Effector memory CD4-positive, alpha-beta T cell (primary cell): ENCODE measurements around the gene FBXL19.

Experiments
- DNase-seq, 3 donors: peaks; one replicate each; pipeline ENCODE4 v3.0.0-alpha.2; 2020
- H3K27ac ChIP-seq: 2 replicates; pipeline ENCODE4 v1.7.0; 2013; ENCODE audit warnings: mild to moderate bottlenecking, low read length, moderate library complexity; ENCODE audit not compliant: insufficient read depth, poor library complexity, severe bottlenecking
- H3K27me3 ChIP-seq: replicated peaks from 2 replicates; pipeline ENCODE4 v1.7.0; 2013; ENCODE audit warnings: mild to moderate bottlenecking, low read length; ENCODE audit not compliant: insufficient read depth, control insufficient read depth, poor library complexity, severe bottlenecking
- H3K36me3 ChIP-seq: 2 replicates; pipeline ENCODE4 v1.7.0; 2013; ENCODE audit warnings: mild to moderate bottlenecking, low read length, moderate library complexity; ENCODE audit not compliant: control insufficient read depth, insufficient read depth
- H3K4me1 ChIP-seq: 2 replicates; pipeline ENCODE4 v1.7.0; 2013; ENCODE audit warnings: low read length, mild to moderate bottlenecking; ENCODE audit not compliant: control insufficient read depth, insufficient read depth, poor library complexity, severe bottlenecking
- H3K4me3 ChIP-seq: 2 replicates; pipeline ENCODE4 v1.7.0; 2013; ENCODE audit warnings: low read length, low read depth, mild to moderate bottlenecking; ENCODE audit not compliant: insufficient read depth, poor library complexity, severe bottlenecking
- H3K9me3 ChIP-seq: 2 replicates; pipeline ENCODE4 v1.7.0; 2013; ENCODE audit warnings: mild to moderate bottlenecking, low read length, moderate library complexity; ENCODE audit not compliant: control insufficient read depth

The FBXL19 gene

DNA sequence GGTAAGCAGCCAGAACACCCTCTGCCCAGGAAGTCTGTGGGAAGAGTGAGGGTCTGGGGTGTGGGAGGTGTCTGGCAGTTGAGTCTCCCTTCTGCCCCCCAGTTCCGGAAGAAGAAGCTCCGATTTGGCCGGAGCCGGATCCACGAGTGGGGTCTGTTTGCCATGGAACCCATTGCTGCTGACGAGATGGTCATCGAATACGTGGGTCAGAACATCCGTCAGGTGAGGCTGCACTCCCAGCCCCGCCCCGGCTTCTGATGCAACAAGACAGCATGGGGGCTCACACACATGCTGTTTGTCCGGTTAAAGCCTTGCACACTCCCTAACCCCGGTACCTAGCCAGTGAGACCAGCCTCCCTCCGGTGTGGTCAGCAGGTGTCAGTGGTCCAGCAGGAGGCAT is 57.6 kb downstream of the FBXL19 start:
- no peaks in the 10 kb centered on the region for H3K9me3 ChIP-seq
- H3K27me3 ChIP-seq: no peaks in the 10 kb centered on the region
- no peak for DNase-seq
- H3K4me1 ChIP-seq: peaks cover 5% of the 10 kb centered on the region
- H3K36me3 ChIP-seq: peaks cover 50% of the 10 kb centered on the region
- H3K27ac ChIP-seq: no peak overlapping the region
- no peak overlapping the region for H3K4me3 ChIP-seq

DNA sequence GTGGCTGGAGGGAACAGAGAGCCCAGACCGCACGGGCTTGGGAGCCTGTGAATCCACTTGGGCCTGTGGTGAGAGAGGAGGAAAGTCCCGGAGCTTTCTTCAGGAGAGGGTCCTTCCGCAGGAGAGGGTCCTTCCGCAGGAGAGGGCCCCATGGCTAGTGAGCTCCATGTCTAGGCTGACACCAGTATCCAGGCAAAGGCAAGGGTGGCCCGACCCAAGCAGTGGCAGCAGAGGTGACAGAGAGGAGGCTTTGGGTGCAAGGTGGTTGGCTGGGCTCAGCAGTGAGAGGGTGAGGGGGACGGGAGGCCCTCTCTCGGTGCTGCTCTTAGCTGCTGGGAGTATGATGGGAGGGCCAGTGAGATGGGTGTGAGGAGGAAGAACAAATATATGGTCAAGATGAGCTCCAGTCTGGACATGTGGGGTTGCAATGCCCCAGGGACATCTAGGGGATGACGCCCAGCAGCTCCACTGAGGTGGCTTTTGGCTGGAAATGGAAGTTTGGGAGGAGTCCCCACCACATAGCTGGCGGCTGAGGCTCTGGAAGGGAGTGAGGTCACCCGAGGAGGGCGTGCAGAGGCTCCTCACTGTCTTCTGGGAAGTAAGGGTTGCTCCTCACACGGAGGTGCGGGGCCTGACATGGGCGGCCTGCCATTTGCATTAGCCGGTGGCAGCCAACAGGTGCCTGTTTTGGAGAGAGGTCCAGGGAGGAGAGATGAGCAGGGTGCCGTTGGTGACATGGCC is 59.3 kb downstream of the FBXL19 start:
- Histone ChIP-seq H3K9me3 (no peaks in the 10 kb centered on the region), H3K36me3 (peaks cover 36% of the 10 kb centered on the region), H3K4me3 (no peak overlapping the region), H3K4me1 (peaks cover 5% of the 10 kb centered on the region), H3K27me3 (no peaks in the 10 kb centered on the region), H3K27ac (no peak overlapping the region)
- DNase-seq: no peak

- Histone ChIP-seq H3K27me3 (no peaks in the 10 kb centered on the region), H3K27ac (no peak overlapping the region), H3K4me3 (no peak overlapping the region), H3K9me3 (no peaks in the 10 kb centered on the region), H3K4me1 (peaks cover 5% of the 10 kb centered on the region), H3K36me3 (peaks cover 33% of the 10 kb centered on the region)
- no peak for DNase-seq
Observed at GRCh38 chr16:30983289-30983889, 60.0 kb downstream of the FBXL19 start.

GRCh38 chr16:30983898-30984610 is 60.7 kb downstream of the FBXL19 start:
- Histone ChIP-seq H3K9me3 (no peaks in the 10 kb centered on the region), H3K36me3 (peaks cover 27% of the 10 kb centered on the region), H3K27ac (no peak overlapping the region), H3K4me3 (no peak overlapping the region), H3K27me3 (no peaks in the 10 kb centered on the region), H3K4me1 (peaks cover 5% of the 10 kb centered on the region)
- DNase-seq: no peak

DNA sequence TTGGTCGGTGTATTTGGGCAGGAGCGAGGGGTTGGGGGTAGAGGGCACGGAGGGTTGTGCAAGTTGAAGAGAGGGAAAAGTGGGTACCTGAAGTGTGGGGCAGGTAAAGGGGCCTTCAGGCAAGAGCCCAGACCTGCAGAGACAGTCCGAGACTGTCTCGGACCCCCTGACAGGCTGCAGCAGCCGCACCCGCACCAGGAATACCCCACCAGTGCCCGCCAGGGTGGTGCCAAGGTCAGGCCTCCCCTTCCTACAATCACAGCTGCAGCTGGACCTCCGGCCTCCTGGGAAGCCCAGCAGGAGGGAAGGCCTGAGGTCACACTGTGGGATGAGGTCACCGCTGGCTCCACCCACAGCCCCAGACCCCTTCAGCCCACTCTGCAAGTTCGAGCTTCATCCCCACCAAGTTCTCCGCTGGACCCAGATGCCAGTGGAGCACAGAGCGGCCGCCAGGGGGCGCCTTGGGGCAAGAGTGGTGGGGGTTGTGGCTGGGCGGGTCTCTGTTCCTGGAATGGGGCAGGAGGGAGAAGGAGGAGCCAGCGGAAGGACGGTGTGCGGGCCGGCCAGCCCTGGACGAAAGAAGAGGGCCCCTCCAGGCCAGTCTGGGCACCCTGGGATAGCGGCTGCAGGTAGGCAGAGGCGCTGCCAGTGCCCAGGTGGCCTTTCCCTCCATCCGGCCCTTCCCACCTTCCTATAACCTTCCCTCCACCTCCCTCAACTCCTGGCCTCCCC is 61.5 kb downstream of the FBXL19 start, which contains the start of gene HSD3B7:
HSD3B7 (plus strand) TSS at position 539 of the 732 bp plus-strand sequence. CDS start 452 bp downstream, outside the sequence.
- peak; percentile 51 to 75 (median 60) for DNase-seq
- Histone ChIP-seq H3K9me3 (no peaks in the 10 kb centered on the region), H3K27me3 (no peaks in the 10 kb centered on the region), H3K36me3 (peaks cover 20% of the 10 kb centered on the region), H3K27ac (no peak within 1 kb of the TSS), H3K4me1 (peaks cover 5% of the 10 kb centered on the region), H3K4me3 (no peak within 1 kb of the TSS)

DNA sequence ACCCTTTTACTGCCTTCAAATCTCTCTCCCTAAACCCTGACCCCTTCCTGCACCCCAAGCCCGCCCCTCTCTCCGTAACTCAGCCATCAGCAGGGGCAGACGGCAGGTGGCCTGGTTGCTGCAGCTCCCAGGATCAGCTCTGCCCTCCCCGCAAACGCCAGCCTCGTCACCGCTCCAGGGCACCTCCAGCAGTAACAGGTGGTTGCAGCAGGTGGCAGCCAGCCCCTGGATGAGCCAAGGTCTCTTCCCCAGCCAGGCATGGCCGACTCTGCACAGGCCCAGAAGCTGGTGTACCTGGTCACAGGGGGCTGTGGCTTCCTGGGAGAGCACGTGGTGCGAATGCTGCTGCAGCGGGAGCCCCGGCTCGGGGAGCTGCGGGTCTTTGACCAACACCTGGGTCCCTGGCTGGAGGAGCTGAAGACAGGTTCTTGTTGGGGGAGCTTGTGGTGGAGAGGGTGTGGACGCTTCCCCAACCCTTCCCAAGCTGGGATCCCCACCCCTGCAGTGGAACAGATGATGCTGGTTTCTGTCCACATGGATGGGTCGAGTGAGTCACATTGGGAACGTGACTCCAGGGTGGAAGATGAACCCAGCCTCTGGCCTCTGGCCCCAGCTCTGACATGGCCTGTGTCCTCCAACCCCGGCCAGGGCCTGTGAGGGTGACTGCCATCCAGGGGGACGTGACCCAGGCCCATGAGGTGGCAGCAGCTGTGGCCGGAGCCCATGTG is 62.2 kb downstream of the FBXL19 start:
- no peak overlapping the region for H3K4me3 ChIP-seq
- no peak overlapping the region for H3K27ac ChIP-seq
- H3K4me1 ChIP-seq: peaks cover 5% of the 10 kb centered on the region
- H3K27me3 ChIP-seq: no peaks in the 10 kb centered on the region
- DNase-seq: no peak
- no peaks in the 10 kb centered on the region for H3K9me3 ChIP-seq
- peaks cover 13% of the 10 kb centered on the region for H3K36me3 ChIP-seq

- H3K4me1 ChIP-seq: peaks cover 5% of the 10 kb centered on the region
- no peak overlapping the region for H3K4me3 ChIP-seq
- H3K36me3 ChIP-seq: peaks cover 9% of the 10 kb centered on the region
- DNase-seq: no peak
- H3K27ac ChIP-seq: no peak overlapping the region
- no peaks in the 10 kb centered on the region for H3K9me3 ChIP-seq
- no peaks in the 10 kb centered on the region for H3K27me3 ChIP-seq
Observed at GRCh38 chr16:30986129-30986991, 63.0 kb downstream of the FBXL19 start.

DNA sequence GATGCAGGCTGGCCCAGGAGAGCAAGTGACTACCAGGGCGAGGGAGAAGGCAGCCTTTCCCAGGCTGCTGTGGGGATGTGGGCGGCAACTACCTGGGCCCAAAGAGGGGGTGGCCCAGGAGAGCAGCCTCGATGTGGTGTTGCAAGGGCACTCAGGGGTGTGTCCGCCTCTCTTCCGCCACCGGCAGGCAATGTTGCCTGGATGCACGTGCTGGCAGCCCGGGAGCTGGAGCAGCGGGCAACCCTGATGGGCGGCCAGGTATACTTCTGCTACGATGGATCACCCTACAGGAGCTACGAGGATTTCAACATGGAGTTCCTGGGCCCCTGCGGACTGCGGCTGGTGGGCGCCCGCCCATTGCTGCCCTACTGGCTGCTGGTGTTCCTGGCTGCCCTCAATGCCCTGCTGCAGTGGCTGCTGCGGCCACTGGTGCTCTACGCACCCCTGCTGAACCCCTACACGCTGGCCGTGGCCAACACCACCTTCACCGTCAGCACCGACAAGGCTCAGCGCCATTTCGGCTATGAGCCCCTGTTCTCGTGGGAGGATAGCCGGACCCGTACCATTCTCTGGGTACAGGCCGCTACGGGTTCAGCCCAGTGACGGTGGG is 64.3 kb downstream of the FBXL19 start:
- DNase-seq: no peak

More for the DNA sequence above, 64.3 kb downstream of the FBXL19 start:
- Histone ChIP-seq H3K4me3 (no peak overlapping the region), H3K27me3 (no peaks in the 10 kb centered on the region), H3K9me3 (no peaks in the 10 kb centered on the region), H3K4me1 (peaks cover 5% of the 10 kb centered on the region), H3K36me3 (peaks cover 3% of the 10 kb centered on the region), H3K27ac (no peak overlapping the region)
